NCI-H460 (cell line): ENCODE results near the gene KCNH6. TPM values are rescaled to one million over a fixed set of nuclear protein-coding genes. Genes with fewer than 3 reads are reported as not detected.

Experiments used
- DNase-seq: peaks from one replicate; pipeline ENCODE4 v3.0.0-alpha.2; 2016; ENCODE audit warnings: low read depth; ENCODE audit errors: extremely low read depth
- total RNA-seq: library from RNA; depleted of rRNA; stranded (reverse); fragments of >200 nt; shearing (Covaris generic); gene quantifications from 2 replicates; pipeline ENCODE4 v1.2.3, GENCODE V29; 2014

KCNH6 gene
- total RNA-seq, 1 experiment from 2014 or later, result not detected

- no peak for DNase-seq
These were observed 17.8 kb upstream of the KCNH6 start for GRCh38 chr17:63505341-63505740.

- no peak for DNase-seq
These were observed 16.5 kb upstream of the KCNH6 start for GRCh38 chr17:63506627-63507026.

- no peak for DNase-seq
These were observed 11.8 kb upstream of the KCNH6 start for GRCh38 chr17:63511331-63511730.

DNA sequence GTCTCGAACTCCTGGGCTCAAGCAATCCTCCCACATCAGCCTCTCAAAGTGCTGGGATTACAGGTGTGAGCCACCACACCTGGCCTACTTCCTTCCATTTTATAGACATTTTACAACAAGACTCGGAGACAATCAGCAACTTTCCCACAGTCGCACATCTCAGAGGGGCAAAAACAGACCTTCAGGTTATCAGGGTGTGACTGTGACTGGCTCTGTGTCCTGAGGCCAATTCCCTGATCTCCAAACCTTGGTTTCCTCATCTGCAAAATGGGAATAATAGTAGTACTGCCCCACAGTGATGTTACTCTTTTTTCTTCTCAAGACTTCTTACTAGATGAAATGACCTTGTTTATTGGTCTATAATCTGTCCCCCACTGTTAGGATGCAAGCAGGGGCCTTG, 10.8 kb upstream of the KCNH6 start:
- DNase-seq, result no peak

DNA sequence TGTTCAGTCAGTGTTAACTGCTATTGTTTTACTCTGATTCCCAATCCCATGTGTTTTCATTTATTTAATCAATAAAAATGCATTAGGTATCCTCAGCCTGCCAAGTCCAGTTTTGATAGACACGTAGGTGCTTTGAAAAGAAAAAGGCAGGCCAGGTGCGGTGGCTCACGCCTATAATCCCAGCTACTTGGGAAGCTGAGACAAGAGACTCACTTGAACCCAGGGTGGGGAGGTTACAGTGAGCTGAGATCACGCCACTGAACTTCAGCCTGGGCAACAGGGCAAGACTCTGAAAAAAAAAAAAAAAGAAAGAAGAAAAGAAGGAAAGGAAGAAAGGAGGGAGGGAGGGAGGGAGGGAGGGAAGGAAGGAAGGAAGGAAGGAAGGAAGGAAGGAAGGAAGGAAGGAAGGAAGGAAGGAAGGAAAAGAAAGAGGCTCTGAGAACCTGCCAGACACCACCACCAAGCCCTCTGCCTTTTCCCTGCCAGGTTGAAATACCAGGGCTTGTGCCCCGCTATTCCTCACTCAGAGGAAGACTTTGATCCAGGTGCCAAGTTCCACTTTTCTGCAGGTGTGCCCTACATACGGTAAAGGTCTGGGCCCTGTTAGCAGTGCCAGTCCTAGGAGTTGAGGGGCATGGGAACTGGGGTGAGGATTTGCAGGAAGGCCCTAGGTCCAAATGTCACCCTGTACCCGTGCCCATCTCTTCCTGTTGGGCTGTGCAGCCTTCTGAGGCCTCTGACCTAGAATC, 10.1 kb upstream of the KCNH6 start:
- DNase-seq, result no peak

- DNase-seq, result no peak
These were observed 8.7 kb upstream of the KCNH6 start for GRCh38 chr17:63514477-63514876.

- DNase-seq, result no peak
These were observed 8.2 kb upstream of the KCNH6 start for GRCh38 chr17:63514974-63515373.

DNA sequence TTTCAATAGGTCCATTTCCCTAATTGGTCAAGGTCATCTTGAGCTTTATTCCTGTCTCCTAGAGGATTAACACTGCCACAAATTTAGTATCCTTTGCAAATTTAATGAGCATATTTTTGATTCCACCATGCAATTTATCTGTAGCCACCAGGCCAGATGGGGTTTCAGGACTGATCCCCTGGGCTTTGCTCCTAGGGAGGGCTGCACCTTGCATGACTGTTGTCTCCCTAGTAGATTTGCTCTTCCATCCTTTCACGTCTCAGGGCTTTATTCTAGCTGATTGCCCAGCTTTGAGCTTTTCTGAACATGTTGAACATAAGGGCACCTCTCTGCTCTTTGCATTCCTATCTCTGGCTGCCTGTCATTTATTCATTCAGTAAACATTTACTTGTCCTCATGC, 7.7 kb upstream of the KCNH6 start:
- no peak for DNase-seq

- no peak for DNase-seq
These were observed 6.0 kb upstream of the KCNH6 start for GRCh38 chr17:63516910-63517824.

GRCh38 chr17:63517825-63518534, 5.2 kb upstream of the KCNH6 start:
- DNase-seq, result no peak

DNA sequence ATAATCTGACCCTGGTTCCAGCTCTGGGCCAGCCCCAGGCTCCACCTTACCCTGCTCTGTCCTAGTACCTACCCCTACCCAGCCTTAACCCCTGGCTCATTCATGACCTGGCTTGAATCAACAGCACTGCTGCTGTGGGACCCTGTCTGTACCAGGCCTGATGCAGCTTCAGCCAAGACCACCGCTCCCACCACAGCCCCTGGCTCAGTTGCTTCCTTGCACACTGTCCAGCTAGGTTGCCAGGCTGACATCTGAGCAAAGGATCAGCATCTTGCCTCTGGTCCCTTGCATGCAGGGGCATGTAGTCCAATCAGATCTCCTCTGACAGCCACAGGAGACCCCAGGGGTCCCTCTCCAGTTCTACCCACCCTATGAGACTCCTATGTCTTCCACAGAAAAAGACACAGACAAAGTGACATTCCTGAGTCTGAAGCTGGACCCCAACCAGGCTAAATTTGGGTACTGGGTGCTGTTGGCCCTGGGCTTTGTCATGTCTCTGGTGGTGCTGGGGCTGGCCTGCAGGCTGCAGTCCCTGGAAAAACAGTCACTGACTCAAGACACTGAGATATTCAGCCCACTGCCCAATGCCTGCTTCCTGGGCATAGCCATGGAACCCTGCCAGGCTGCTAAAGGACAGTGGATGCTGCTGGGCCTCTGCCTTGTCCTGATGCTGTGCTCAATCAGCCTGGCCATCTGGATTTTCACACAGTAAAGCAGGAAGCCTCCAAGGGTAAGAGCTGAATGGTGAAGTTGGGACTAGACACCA, 3.9 kb upstream of the KCNH6 start:
- no peak for DNase-seq

- no peak for DNase-seq
These were observed 2.9 kb upstream of the KCNH6 start for GRCh38 chr17:63519972-63520882.

DNA sequence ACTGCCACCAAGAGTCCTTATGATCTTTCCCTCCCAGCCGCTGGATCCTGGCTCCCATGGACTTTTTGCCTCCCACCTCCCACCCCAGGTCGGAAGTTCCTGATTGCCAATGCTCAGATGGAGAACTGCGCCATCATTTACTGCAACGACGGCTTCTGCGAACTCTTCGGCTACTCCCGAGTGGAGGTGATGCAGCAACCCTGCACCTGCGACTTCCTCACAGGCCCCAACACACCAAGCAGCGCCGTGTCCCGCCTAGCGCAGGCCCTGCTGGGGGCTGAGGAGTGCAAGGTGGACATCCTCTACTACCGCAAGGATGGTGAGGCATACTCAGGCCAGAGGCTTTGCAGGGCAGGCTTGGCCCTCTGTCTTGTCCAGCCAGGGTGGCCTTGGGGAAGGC, 893 bp downstream of the KCNH6 start:
- no peak for DNase-seq

DNA sequence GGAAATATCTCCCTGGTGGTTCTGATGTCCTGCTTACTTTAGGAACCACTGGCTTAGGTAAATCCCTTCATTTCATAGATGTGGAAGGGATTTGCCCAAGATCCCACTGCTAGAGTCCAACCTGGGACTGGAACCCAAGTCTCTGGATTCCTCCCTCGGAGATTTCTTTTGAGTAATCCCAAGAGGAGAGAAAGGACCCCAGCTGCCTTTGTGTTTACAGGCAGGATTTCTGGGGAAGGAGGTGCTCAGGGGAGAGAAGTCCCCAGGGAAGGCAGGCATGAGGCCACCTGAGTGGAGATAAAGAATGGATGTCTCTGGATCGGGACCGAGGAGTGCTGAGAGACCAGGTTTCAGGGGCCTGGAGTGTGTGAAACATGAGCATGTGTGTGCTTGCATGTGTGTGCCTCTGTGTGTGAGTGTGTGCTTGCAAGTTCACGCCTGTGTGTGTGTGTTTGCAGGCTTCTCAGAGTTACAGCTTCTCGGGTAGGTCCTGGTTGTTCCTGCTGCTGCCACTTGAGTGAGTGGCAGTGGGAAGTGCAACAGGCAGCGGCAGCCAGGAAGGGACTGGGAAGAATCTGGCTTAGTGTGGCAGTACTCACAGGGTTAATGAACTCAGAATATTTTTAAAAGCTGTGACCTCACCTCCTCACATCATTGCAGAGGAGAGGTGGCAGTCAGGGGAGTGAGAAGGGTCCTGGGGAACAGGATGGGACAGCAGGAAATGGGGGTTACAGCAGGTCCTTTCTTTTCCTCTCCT, 2.2 kb downstream of the KCNH6 start:
- no peak for DNase-seq

DNA sequence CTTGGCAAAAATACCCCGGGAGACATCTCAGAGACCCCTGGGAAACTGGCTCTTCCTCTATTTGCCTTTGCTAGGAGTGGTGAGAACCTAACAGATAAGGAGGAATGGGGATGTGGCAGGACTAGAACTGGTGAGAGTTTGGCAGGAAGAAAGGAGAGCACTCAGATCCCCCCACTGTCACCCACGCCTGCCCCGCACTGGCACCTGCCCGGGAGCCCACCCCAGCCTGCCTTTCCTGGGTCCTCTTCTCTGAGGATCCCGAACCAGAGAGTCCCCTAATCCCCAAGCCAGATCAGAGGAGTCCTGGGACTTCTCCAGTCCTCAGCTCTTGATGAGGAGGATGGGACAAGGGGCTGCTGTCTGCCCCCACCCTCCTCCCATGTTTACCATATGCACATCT, 3.7 kb downstream of the KCNH6 start:
- no peak for DNase-seq

DNA sequence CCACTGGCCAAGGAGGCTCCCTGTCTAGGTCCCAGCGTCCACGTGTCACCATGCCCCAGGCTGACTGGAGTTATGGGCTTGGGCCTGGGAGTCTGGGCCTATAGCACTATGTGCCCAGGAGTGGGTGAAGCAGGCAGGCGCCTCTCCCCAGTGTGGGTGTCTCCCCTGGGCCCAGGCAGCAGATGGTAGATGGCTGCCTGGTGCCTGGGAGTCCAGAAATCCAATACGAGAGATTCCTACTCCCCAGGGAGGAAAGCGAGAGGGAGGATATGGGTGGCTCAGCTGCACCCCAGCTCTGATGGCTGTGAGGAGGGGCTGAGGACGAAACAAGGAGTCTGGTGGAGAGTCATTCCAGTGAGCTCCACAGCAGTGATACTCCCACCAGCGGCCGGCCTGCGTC, 5.0 kb downstream of the KCNH6 start:
- DNase-seq, result no peak

DNA sequence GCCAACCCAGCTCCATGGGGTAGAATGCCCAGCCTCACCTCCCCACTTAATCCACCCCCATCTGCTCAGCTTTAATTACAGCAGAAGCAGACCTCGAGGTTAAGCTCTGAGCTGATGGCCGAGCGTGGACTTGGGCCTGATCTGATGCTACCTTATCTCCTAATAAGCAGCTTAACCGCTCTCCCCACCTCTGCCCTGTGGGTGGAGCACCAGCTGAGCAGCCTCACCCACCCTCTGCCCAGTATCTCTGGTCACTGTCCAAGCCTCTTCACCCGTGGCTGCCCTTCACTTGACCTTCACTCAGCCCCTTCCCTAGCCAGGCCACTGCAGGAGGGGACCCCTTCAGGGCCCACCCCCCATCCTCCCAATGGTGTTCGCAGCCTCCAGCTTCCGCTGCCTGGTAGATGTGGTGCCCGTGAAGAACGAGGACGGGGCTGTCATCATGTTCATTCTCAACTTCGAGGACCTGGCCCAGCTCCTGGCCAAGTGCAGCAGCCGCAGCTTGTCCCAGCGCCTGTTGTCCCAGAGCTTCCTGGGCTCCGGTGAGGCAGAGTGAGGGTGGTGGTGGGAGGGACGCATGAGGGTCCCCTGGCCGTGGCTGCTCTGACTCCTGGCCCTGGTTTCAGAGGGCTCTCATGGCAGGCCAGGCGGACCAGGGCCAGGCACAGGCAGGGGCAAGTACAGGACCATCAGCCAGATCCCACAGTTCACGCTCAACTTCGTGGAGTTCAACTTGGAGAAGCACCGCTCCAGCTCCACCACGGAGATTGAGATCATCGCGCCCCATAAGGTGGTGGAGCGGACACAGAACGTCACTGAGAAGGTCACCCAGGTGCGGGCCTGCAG, 6.8 kb downstream of the KCNH6 start:
- DNase-seq, result no peak

GRCh38 chr17:63530557-63531021, 7.4 kb downstream of the KCNH6 start:
- DNase-seq, result no peak
